Ascending aorta (tissue), 2 donors: Measurements from ENCODE around the gene NCKAP5. TPM values are rescaled to one million over a fixed set of nuclear protein-coding genes. Genes with fewer than 3 reads are reported as not detected.

Experiments used
- DNase-seq, 2 donors: peaks; one replicate each; pipeline ENCODE4 v3.0.0-alpha.2; 2019; ENCODE audit warnings: low spot score in 2 of 2
- H3K27ac ChIP-seq, 2 donors: fragments of 200-600 bp; sonication (generic); one replicate each; pipeline ENCODE4 v1.5.1; 2016 to 2017; ENCODE audit warnings: mild to moderate bottlenecking in 1 of 2
- H3K27me3 ChIP-seq: fragments of 200-600 bp; sonication (generic); one replicate; pipeline ENCODE4 v1.5.1; 2017
- H3K36me3 ChIP-seq, 2 donors: fragments of 200-600 bp; sonication (generic); one replicate each; pipeline ENCODE4 v1.5.1; 2016
- H3K4me1 ChIP-seq, 2 donors: fragments of 200-600 bp; sonication (generic); one replicate each; pipeline ENCODE4 v1.5.1; 2016 to 2017; ENCODE audit warnings: mild to moderate bottlenecking in 1 of 2
- H3K4me3 ChIP-seq, 2 donors: fragments of 200-600 bp; sonication (generic); one replicate each; pipeline ENCODE4 v1.5.1; 2016 to 2017; ENCODE audit warnings: mild to moderate bottlenecking in 1 of 2
- H3K9me3 ChIP-seq, 2 donors: fragments of 200-600 bp; sonication (generic); one replicate each; pipeline ENCODE4 v1.5.1; 2016
- CTCF ChIP-seq, 3 experiments: fragments of 200-600 bp in 2 of 3; fragments of 450-650 bp in 1 of 3; sonication (generic) in 2 of 3; IDR thresholded peaks; one replicate each; pipeline ENCODE4 v1.5.1; 2016 to 2019; ENCODE audit warnings: antibody characterized with exemption in 3 of 3, mild to moderate bottlenecking in 1 of 3, moderate library complexity in 1 of 3
- intact Hi-C: fragments of 100-400 bp; cut with DNase I; formaldehyde crosslinking; loops from one replicate; pipeline ENCODE4 v1.15.1; 2023
- total RNA-seq: library from RNA; depleted of rRNA; stranded (reverse); fragments of >200 nt; gene quantifications from one replicate; pipeline ENCODE4 v1.1.0, GENCODE V29; 2016

The NCKAP5 gene
- total RNA-seq, 1 donor from 2014 or later = 0.75 TPM

- Histone ChIP-seq H3K4me1 (no peaks in the 10 kb centered on the region), H3K27ac (no peak overlapping the region), H3K27me3 (no peaks in the 10 kb centered on the region), H3K4me3 (no peak overlapping the region), H3K36me3 (no peaks in the 10 kb centered on the region), H3K9me3 (no peaks in the 10 kb centered on the region)
- intact Hi-C loops = no loop called here
- DNase-seq = no peak
- no peak for TF ChIP-seq CTCF (IDR thresholded peaks at IDR 0.05)
Observed at GRCh38 chr2:132747046-132747445, 821.2 kb downstream of the NCKAP5 start.

DNA sequence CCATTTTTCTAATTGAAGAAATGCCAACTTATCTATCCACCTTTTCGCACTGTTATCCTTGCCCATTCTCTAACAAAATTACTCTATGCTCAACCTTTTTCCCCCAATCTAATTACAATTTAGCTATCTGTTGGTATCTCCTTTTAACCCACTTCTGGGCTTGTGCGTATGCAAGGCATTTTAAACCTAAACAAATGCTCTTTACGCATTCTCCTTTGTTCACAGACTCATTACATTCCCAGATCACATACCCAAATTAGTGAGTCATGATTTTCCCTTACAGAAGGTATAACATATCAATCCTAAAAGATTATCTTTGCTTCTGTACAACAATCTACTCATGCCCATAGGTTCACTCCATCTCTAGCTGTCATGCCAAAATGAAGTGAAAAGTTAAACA, 826.5 kb downstream of the NCKAP5 start:
- no peaks in the 10 kb centered on the region for H3K27me3 ChIP-seq
- TF ChIP-seq CTCF (IDR thresholded peaks at IDR 0.05) = no peak
- no peaks in the 10 kb centered on the region for H3K9me3 ChIP-seq
- no peak overlapping the region for H3K4me3 ChIP-seq
- no peak for DNase-seq
- no peaks in the 10 kb centered on the region for H3K36me3 ChIP-seq
- H3K4me1 ChIP-seq = no peaks in the 10 kb centered on the region
- H3K27ac ChIP-seq = no peak overlapping the region
- intact Hi-C loops = no loop called here

DNA sequence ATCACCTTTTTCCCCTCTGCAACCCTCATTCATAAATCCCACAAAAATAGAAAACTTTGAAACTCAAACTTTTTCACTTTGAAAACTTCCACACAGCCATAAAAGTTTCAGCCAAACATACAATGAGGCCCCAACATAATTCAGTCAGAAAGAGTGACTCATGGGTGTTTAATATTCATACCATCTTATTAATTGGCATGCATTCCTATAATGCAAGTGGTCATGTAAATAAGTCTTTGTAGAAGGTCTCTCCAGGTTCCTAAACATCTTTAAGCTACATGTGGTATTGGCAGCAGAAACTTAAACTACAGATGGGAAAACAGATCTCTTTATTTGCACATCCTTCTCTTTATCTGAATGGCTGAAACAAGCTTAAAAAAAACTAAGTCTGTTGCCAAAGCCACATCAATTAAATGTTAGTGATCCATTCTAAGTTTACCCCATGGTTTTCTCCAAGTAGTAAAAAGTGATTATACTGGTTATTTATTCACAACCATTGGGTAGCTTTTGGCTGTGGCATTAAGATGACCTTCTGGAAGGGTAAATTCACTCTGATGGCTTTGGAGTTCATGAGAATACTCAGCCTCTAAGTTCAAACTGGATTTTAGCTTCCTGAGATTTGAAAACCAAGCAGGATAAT, 828.1 kb downstream of the NCKAP5 start:
- Histone ChIP-seq H3K4me1 (no peaks in the 10 kb centered on the region), H3K36me3 (no peaks in the 10 kb centered on the region), H3K27ac (no peak overlapping the region), H3K4me3 (no peak overlapping the region), H3K27me3 (no peaks in the 10 kb centered on the region), H3K9me3 (no peaks in the 10 kb centered on the region)
- TF ChIP-seq CTCF (IDR thresholded peaks at IDR 0.05) = no peak
- intact Hi-C loops = no loop called here
- no peak for DNase-seq

- DNase-seq = no peak
- intact Hi-C loops = no loop called here
- H3K4me3 ChIP-seq = no peak overlapping the region
Observed at GRCh38 chr2:132738223-132738622, 830.0 kb downstream of the NCKAP5 start.

DNA sequence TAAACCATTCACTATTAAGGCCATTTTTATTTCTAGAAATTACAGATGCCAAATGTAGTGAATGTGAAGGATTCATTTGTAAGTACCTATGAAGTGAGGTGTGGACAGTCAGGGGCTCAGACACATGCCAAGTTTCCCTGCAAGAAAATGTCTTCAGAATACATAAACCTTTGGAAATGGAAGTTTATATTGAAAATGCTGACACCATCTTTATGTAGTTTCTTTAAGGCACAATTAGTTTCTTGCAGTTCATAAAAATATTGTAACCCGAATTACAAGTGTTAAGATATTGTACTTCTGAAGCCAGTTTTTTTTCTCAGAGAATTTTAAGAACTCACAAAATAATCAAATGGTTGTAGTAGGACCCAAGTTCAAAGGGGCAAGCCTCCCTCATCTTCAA, 832.2 kb downstream of the NCKAP5 start:
- H3K27ac ChIP-seq = no peak overlapping the region
- H3K27me3 ChIP-seq = no peaks in the 10 kb centered on the region
- DNase-seq = no peak
- intact Hi-C loops = no loop called here
- TF ChIP-seq CTCF (IDR thresholded peaks at IDR 0.05) = no peak
- H3K36me3 ChIP-seq = no peaks in the 10 kb centered on the region
- no peaks in the 10 kb centered on the region for H3K4me1 ChIP-seq
- H3K4me3 ChIP-seq = no peak overlapping the region
- no peaks in the 10 kb centered on the region for H3K9me3 ChIP-seq

More at GRCh38 chr2:132738223-132738622, 830.0 kb downstream of the NCKAP5 start:
- Histone ChIP-seq H3K27ac (no peak overlapping the region), H3K4me1 (no peaks in the 10 kb centered on the region), H3K27me3 (no peaks in the 10 kb centered on the region), H3K36me3 (no peaks in the 10 kb centered on the region), H3K9me3 (no peaks in the 10 kb centered on the region)
- no peak for TF ChIP-seq CTCF (IDR thresholded peaks at IDR 0.05)

DNA sequence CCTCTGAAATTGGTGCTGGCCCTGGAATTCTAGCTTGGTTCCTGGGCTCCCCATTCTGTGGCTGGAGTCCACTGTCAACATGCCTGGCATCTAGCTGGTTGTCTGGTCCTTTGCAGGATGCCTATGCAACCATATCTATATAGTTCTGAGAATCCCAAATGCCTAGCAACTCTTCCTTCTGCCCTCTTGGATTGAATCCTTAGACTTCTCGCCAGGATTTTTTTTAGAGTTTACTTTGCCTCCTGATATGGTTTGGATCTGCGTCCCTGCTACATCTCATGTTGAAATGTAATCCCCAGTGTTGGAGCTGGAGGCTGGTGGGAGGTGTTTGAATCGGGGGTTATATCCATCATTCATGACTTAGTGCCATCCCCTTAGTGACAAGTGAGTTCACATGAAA, 833.3 kb downstream of the NCKAP5 start:
- Histone ChIP-seq H3K4me3 (no peak overlapping the region), H3K9me3 (no peaks in the 10 kb centered on the region), H3K27me3 (no peaks in the 10 kb centered on the region), H3K4me1 (no peaks in the 10 kb centered on the region), H3K36me3 (no peaks in the 10 kb centered on the region), H3K27ac (no peak overlapping the region)
- TF ChIP-seq CTCF (IDR thresholded peaks at IDR 0.05) = no peak
- intact Hi-C loops = no loop called here
- DNase-seq = no peak
